Activated T-cell treated with anti-CD3 and anti-CD28 coated beads, Interleukin-2, amount 50 U/mL, for 48 hours (primary cell): Measurements from ENCODE around the gene TMC1.
A peak's percentile ranks its signal among the peaks of the same experiment; 100 is the strongest.

Experiments used
- DNase-seq, 2 experiments: peaks; one replicate each; pipeline ENCODE4 v3.0.0-alpha.2; 2020

Gene TMC1

GRCh38 chr9:72685911-72686310 is 164.5 kb downstream of the TMC1 start:
- no peak for DNase-seq

- no peak for DNase-seq
Observed at GRCh38 chr9:72687331-72687730, 165.9 kb downstream of the TMC1 start.

GRCh38 chr9:72691671-72692070 is 170.3 kb downstream of the TMC1 start:
- DNase-seq, result no peak

- no peak for DNase-seq
Observed at GRCh38 chr9:72695365-72695764, 174.0 kb downstream of the TMC1 start.

GRCh38 chr9:72696511-72696910 is 175.1 kb downstream of the TMC1 start:
- DNase-seq, result no peak

GRCh38 chr9:72701510-72701909 is 180.1 kb downstream of the TMC1 start:
- DNase-seq, result no peak

- no peak for DNase-seq
Observed at GRCh38 chr9:72703574-72703973, 182.2 kb downstream of the TMC1 start.

- no peak for DNase-seq
Observed at GRCh38 chr9:72704688-72705375, 183.4 kb downstream of the TMC1 start.

- DNase-seq, result peak; percentile 16 to 20
Observed at GRCh38 chr9:72718503-72718902, 197.1 kb downstream of the TMC1 start.

- no peak for DNase-seq
Observed at GRCh38 chr9:72721067-72721466, 199.7 kb downstream of the TMC1 start.

- DNase-seq, result no peak
Observed at GRCh38 chr9:72726947-72727346, 205.5 kb downstream of the TMC1 start.

- DNase-seq, result no peak
Observed at GRCh38 chr9:72728031-72728770, 206.8 kb downstream of the TMC1 start.

GRCh38 chr9:72733895-72734294 is 212.5 kb downstream of the TMC1 start:
- DNase-seq, result no peak

GRCh38 chr9:72734631-72735030 is 213.2 kb downstream of the TMC1 start:
- no peak for DNase-seq

- DNase-seq, result no peak
Observed at GRCh38 chr9:72743836-72744235, 222.4 kb downstream of the TMC1 start.

GRCh38 chr9:72749276-72749675 is 227.9 kb downstream of the TMC1 start:
- DNase-seq, result no peak

- no peak for DNase-seq
Observed at GRCh38 chr9:72751541-72751940, 230.1 kb downstream of the TMC1 start.

GRCh38 chr9:72753266-72753893 is 232.0 kb downstream of the TMC1 start:
- no peak for DNase-seq

GRCh38 chr9:72755836-72756235 is 234.4 kb downstream of the TMC1 start:
- DNase-seq, result no peak

- DNase-seq, result no peak
Observed at GRCh38 chr9:72758944-72759343, 237.5 kb downstream of the TMC1 start.

- no peak for DNase-seq
Observed at GRCh38 chr9:72763022-72763421, 241.6 kb downstream of the TMC1 start.

GRCh38 chr9:72769546-72769945 is 248.1 kb downstream of the TMC1 start:
- DNase-seq, result no peak

- no peak for DNase-seq
Observed at GRCh38 chr9:72772661-72773060, 251.3 kb downstream of the TMC1 start.

- DNase-seq, result no peak
Observed at GRCh38 chr9:72773570-72773969, 252.2 kb downstream of the TMC1 start.
